Measurements from ENCODE around the gene CCNG2.

CCNG2 gene

DNA sequence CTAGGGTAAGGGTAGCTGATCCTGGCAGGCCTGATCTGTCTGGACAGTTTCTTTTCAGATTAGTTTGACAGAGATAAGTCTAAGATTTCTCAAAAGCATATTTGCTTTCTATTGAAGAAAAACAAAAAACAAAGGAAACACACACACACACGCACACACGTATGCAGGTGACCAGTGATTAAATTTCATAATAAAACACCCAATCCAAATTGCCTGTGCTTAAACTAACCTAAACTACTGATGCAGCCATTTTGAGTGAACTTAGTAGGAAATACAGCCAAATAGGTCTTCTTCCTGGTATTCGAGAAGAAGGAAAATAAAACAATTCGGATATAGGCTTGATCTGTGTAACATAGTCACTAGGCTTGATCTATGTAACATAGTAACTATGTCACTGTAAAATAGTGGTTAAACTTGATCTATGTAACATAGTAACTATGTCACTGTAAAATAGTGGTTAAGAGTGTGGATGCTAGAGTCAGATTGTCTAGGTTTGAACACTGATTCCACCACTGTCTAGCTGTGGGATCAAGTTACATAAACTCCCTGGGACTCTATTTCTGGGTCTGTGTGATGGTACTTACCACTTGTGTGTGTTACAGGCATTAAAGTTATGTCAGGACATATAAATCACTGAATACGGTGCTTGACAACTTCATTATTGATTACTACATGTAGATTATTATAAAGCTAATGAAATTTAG, 9.8 kb upstream of the CCNG2 start:
- DNase-seq (ENCODE audit: low read depth): no peak

DNA sequence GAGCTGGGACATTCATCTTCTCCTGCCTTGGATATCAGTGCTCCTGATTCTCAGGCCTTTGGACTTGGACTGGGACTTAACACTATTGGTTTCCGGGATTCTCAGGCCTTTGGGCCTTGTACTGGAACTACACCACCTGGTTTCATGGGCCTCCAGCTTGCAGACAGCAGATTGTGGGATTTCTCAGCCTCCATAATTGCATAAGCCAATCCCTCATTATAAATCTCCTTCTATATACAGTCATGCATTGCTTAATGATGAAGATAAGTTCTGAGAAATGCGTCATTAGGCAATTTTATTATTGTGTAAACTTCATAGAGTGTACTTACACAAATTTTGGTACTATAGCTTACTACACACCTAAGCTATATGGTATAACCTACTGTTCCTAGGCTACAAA, 8.9 kb upstream of the CCNG2 start:
- no peak for DNase-seq (ENCODE audit: low read depth)

DNA sequence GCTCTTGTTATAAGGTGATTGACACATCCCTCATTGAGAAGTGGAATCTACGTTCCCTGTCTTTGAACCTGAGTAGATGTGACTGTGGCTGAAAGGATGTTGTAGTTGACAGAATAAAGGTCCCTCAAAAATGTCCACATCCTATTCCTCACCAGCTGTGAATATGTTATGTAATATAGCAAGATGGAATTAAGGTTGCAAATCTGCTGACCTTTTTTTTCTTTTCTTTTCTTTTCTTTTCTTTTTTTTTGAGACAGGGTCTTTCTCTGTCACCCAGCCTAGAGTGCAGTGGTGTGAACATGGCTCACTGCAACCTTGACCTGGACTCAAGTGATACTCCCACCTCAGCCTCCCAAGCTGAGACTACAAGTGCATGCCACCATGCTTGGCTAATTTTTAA, 7.2 kb upstream of the CCNG2 start:
- no peak for DNase-seq (ENCODE audit: low read depth)

DNA sequence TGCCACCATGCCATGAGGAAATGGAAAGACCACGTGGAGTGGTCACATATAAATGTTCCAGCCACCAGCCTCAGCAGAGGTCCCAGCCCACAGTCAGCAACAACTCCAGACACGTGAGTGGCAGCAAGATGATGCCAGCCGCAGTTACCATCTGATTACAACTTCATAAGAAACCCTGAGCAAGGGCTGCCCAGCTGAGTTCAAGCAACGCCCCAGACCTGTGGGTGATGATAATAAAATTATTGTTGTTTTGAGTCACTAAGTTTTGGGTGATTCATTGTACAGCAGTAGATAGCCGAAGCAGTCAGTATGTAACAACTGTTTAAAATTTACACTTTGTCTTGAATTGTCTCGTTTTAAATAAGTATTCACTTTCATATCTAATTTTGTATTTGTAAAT, 5.8 kb upstream of the CCNG2 start:
- DNase-seq (ENCODE audit: low read depth): no peak

DNA sequence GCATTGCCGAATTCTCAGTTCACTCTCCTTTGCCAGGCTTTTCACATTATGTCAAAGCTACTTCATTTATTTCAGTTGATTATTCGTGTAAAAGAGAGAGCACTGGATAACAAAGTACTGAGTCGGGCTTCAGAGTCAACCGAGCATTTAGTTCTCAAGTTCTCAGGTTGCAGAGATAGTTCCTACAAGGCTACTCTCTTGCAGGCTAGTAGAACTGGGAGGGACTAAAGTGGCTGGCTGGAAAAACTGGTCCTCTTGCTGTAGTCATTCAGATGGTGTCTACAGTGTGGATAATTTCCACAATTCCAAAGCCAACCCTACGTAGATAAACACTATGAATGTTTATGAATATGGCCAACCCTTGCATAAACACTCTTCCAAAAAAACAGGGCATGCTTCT, 4.6 kb upstream of the CCNG2 start:
- no peak for DNase-seq (ENCODE audit: low read depth)

DNA sequence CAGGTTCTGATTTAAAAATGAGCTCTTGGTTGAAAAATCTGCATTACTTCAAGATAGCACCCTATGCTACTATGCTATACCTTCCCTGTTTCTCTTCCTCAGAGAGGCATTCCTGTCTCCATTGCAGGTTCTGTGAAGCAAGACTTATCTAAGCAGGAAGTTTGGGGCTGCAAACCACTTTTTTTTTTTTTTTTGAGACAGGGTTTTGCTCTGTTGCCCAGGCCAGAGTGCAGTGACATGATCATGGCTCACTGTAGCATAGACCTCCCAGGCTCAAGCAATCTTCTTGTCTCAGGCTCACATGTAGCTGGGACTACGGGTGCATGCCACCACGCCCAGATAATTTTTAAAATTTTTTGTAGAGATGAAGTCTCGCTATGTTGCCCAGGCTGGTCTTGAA, 4.0 kb upstream of the CCNG2 start:
- no peak for DNase-seq (ENCODE audit: low read depth)

DNA sequence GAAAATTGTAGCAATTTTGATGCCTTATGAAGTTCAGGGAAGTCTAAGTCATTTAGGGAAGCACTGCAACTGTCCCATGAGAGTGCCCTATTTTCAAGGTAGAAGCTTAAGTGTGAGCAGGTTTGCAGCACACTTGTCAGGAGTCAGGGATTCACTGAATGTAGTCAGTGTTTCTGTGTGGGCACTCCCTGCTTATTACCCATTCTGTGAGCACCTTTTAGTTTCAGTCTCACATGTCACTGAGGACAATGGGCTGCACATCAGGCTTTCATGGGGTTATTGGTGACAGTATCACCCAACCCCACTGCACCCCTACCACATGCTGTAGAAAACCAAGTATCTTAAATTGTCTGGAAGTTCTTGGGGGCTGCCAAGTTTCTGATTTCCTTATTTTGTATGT, 2.9 kb upstream of the CCNG2 start:
- no peak for DNase-seq (ENCODE audit: low read depth)

DNA sequence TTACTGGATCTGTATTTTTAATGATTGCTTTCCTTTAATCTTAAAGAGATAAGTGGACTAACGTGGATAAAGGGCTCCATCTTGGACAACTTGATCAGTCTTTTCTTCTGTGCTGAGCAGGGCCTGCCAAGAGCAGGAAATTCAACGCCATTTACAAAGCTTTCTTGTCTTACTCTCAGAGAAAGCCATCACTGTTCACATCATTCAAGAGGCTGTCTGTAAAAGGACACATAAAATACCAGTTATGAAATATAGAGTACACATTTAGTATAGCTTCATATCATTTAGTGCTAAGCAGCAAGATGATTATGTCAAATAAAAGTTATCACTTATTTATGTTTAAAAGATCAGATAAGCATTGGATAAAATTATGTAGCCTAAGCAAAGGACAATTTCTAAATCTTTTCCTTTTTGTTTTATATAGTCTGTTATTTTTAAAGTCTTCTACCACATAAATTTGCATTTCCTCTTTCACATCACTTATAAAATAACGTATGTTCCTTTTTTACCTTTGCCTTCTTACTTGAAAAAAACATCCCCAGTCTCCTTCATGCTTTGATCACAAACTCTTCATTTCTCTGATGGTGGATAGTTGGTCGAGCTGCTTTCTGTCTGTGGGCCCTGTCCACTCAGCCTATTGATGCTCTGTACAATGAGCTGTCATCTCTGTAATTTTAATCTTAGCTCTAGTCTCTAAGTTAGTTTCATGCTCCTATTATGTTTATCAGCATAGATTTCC, 2.1 kb upstream of the CCNG2 start:
- no peak for DNase-seq (ENCODE audit: low read depth)

DNA sequence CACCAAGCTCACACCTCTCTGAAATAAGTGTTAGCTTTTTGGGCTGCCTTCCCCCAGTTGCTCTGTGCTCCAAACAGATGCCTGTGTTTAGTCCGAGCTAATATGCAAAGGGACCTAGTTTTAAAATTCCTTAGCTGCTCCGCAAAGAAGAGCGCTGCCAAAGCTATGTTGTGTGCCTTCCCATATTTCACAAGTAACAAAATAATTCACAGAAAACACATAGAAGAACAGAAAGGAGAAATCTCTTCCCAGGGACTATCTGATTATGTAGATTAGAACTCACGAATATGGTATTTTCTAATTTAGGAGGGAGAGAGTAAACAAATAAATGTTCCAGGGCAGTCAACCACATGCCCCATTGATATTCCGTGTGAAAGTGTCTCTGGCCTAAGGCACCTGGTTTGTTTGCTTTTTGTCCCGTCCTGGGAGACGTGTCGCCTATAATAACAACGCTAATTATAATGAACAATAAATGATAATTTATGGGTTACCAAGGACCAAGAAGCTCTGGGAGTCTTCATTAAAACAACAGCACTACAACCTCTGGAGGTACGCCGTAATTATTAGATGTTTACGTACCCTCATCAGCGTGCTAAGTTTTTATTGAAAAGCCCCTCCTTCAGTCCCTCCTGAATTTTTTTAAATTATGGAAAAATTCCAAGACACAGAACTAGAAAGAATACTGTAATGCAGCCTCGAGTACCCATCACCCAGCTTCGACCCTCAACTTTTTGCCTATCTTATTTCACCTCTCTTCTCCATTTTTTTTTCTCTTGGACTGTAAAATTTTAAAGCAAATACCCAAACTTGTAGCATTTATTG, 1.2 kb upstream of the CCNG2 start:
- DNase-seq (ENCODE audit: low read depth): no peak

DNA sequence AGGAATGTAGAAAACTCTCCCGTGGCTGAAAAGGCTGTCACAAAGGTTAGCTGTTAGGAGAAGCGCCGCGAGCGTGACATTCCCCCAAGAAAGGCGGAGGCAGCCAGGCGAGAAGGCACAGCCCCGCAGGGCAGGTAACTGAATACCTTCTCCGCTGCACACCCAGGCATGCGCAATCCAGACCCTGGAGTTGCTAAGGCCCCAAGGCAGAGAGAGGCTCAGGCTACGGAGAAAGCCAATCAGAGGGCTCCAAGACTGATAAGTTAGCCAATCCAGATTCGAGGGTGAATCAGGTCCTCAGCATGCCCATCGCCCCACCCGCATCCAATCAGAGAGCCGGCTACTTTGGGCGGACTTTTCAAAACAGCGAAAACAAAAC, 485 bp upstream of the CCNG2 start:
- DNase-seq (ENCODE audit: low read depth): peak; percentile 87

DNA sequence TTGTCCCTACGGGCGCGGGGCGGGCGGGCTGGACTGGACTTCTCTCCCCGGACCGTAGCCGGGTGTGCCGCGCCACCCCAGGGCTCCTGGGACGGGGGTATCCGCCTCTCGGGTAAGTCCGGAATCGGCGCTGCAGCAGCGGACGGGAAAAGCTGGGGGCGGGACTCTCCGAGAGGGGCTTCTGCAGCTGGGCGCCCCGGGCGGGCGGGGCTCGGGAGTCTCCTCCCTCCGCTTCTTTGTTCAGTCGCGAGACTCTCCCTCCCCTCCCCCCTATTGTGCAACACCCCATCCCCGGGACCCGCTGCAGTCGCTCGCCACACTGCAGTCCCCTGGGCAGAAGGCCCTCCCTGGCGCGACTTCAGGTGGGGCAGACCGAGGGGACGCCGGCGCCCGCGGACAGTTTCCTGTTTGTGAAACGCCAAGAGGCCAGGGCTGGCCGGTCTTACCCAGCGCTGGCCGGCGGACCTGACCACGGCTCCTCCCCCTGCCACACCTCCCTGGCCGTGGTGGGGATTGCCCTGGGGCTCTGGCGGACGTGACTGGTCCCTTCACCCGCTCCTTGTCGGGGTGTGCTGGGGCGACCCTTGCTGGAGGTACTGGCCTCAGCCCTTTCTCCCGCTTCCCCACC, 966 bp downstream of the CCNG2 start:
- DNase-seq (ENCODE audit: low read depth): peak; percentile 37

DNA sequence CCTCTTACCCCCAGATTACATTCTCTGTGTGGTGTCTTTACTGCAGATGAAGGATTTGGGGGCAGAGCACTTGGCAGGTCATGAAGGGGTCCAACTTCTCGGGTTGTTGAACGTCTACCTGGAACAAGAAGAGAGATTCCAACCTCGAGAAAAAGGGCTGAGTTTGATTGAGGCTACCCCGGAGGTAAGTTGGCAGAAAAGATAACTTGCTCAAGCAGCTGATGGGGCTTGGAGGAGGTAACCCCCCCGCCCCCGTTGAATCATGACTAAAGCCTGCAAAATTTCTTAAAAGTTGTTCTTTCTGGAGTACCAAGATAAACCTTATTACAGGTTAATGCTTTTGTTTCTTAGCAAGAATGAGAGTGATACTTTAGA, 1.5 kb downstream of the CCNG2 start:
- DNase-seq (ENCODE audit: low read depth): no peak

DNA sequence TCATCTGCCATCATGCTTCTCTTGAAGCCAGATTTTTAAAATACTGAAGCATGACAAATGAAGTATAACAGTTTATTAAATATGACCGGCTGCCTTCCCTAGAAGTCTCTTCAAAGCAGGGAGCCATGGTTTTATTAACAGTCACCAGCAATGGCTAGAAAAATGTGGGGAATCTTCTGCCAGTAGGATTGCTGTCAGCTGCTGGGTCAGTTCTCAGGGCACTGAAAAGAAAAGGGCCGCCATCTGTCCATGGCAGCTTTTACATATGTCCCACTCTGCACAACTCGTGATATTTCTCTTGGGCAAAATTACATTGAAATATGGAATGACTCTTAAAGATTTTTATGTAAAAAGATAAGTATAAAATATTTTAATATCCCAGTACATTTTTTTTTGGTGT, 2.8 kb downstream of the CCNG2 start:
- no peak for DNase-seq (ENCODE audit: low read depth)

DNA sequence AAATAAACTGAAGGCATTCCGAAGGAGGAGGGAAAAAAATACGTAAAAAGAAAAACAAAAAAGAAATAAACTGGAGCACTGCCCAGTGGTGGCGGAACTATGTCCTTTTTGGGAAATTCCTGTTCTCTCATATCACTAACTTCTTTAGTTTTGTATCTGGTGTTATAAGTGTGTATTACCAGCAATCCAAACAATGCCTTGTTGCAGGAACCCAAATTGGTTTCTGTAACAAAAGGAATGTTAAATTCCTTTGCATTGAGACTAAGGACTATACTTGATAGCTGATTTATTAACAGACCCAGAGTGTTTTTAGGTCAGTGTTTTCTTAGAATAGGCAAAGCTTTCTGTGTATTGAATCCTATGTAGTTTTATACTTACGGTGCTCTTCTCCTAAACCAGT, 6.6 kb downstream of the CCNG2 start:
- no peak for DNase-seq (ENCODE audit: low read depth)

DNA sequence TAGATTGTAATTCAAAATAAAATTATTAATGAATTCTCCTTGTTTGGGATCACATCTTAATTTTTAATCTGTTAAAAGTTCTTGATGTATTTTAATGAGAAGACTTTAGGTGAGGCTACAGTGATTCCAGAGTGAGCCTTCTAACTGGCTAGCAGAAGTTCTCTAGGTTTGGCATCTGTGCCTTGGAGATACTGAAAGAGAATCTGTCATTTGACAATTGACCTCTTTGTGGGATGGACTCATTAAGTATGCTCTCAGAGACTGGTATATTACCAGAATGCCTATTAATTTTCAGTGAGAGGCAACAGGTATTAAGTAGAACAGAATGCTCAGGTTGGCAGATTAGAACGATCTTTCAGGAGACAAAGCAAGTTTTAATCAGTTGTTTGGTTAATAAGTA, 10.2 kb downstream of the CCNG2 start:
- DNase-seq (ENCODE audit: low read depth): no peak

DNA sequence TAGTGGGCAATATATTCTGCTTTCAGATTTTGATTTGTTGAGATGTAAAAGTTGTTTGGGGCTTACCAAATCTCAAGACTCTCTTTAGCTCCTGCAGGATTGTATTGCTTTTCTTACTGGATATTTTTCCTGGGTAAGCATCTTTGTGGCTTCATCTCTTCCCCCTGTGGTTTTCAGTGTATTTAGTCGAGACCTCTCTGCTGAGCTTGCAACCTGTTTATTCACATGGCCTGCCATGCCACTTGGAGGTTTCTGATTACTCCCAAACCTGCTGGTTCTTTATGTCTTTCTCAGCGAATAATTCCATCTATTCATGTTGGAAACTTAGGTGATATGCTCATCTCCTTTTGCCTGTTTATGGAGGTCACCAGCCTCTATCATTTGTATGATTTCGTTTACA, 10.9 kb downstream of the CCNG2 start:
- no peak for DNase-seq (ENCODE audit: low read depth)

DNA sequence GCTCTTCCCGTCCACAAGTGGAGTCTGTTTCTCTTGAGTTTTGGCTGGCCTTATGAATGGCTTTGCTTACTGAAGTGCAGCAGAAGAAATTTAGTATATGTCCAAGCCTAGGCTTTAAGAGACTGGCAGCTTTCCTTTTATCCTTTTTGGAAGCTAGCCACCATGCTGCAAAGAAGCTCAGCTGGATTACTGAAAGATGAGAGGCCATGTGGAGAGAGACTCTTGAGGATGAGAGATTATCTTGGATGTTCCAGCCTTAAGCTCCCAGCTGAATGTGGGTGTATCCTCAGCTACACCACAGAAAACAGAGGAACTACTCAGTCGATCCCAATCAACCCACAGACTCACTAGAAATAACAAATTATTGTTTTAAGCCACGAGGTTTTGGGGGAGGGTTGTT, 12.5 kb downstream of the CCNG2 start:
- no peak for DNase-seq (ENCODE audit: low read depth)

DNA sequence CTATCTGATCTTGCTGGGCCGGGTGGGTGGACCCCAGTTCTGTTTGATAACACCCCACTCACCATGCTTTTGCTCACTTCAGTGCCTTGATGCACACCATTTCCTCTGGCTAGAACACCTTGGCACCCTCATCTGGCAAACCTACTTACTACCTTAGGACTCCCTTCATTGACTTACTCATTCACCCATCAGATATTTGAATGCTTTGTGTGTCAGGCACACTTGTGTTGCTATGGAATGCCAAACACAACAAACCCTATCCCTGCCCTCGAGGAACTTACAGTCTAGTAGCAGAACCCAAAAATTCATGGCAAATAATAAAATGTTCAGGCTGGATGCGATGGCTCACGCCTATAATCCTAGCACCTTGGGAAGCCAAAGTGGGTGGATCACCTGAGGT, 13.9 kb downstream of the CCNG2 start:
- no peak for DNase-seq (ENCODE audit: low read depth)

DNA sequence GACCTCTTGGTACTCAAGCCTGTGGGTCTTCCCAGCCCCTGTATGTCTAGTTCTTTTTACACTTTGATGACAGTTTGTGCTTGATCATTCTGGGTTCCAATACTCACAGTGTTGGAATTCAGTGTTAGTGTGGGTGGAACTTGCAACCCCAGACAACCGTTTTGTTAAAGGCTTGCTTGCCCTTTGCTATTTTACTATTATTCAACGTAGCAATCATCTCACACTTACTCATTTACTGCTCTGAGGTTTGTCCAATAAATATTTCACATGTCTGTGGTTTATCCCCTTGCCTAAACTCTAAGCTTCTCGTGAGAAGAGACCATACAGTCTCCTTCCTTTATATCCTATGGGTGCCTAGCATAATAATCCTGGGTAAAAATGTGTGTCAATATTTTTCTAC, 15.3 kb downstream of the CCNG2 start:
- no peak for DNase-seq (ENCODE audit: low read depth)

DNA sequence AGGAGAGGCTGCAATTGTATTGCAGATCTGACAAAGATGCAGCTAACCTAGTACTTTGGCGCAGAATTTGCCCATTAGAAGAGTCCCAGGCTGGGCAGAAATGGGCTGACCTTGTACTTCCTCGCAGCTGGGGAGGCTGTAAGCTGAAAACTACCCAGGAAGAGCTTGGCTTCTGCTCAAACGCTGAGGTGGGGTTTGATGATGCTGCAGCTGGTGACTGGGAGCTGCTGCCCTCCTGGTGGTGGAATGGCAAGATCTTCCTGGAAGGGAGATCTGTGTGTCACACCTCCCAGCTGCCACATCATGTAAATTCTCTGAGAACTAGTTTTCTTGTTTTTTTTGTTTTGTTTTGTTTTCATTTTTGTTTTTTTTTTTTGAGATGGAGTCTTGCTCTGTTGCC, 17.4 kb downstream of the CCNG2 start:
- DNase-seq (ENCODE audit: low read depth): no peak

DNA sequence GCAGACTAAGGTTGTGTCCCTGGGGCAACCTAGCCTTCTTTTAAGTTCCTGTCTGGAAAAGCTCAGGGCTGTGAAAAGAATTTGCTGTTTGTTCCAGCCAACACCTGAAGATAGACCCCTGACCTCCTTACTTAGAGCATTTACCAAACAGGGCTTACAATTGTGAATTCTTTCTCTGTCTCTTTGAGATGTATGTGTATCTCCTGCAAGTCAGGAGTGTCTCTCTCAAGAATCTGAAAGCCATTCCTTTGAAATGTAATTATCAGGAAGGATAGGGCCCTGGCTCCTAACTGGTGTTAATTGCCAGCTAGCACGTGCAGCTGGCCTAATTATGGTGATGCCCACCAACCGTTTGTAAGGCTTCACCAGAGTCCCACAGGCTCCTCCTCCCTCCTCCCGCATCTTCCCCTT, 18.2 kb downstream of the CCNG2 start:
- DNase-seq (ENCODE audit: low read depth): no peak

DNA sequence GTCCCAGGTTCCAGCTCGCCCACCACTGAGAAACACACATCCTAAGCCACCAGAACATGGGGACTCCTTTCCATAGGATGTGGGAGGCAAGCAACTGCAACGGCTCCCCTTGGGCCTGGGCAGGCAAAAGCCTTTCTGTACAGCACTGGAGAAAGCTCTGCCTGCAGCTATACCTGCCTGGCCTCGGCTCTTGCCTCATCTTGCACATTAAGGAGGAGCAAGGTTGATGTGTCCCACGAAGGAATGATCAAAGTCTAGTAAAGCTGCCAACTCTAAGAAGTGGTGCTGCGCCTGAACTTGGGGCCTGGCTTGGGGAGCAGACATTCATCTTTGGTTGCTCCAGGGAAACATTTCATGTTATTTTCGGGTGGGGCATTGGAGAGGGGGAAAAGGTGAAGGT, 19.6 kb downstream of the CCNG2 start:
- no peak for DNase-seq (ENCODE audit: low read depth)

DNA sequence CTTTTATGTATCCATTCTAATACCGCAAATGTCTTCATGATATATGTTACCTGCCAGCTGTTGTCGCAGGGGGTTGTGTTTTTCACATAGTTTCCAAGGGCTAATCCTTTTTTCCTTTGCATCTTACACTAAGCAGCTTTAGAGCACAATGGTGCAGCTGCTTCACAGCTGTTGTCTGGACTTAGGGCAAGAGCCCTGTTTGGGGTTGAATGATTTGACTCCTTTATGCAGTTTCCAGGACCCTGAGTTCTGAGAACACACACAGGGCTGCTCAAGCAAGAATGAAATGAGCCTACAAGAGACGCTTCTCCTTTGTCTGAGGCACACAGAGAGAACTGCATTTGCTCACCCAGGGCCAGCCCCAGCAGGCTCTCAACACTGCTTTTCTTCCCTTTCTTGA, 20.2 kb downstream of the CCNG2 start:
- DNase-seq (ENCODE audit: low read depth): no peak
